ENCODE results near the gene TOMM5.

TOMM5 gene

GRCh38 chr9:37561682-37562081, 30.7 kb downstream of the TOMM5 start:
- DNase-seq: no peak

- no peak for DNase-seq
Observed at GRCh38 chr9:37559855-37560592, 32.4 kb downstream of the TOMM5 start.

GRCh38 chr9:37559125-37559524, 33.3 kb downstream of the TOMM5 start:
- DNase-seq: no peak

GRCh38 chr9:37555786-37556185, 36.6 kb downstream of the TOMM5 start:
- DNase-seq: no peak

GRCh38 chr9:37554318-37554717, 38.1 kb downstream of the TOMM5 start:
- no peak for DNase-seq

- DNase-seq: no peak
Observed at GRCh38 chr9:37551888-37552287, 40.5 kb downstream of the TOMM5 start.

- no peak for DNase-seq
Observed at GRCh38 chr9:37551468-37551867, 40.9 kb downstream of the TOMM5 start.

- no peak for DNase-seq
Observed at GRCh38 chr9:37550781-37551180, 41.6 kb downstream of the TOMM5 start.

GRCh38 chr9:37549527-37549926, 42.9 kb downstream of the TOMM5 start:
- no peak for DNase-seq

GRCh38 chr9:37547328-37547878, 45.0 kb downstream of the TOMM5 start:
- no peak for DNase-seq

GRCh38 chr9:37543468-37543867, 48.9 kb downstream of the TOMM5 start:
- DNase-seq: no peak

- no peak for DNase-seq
Observed at GRCh38 chr9:37542895-37543294, 49.5 kb downstream of the TOMM5 start.

- DNase-seq: no peak
Observed at GRCh38 chr9:37542488-37542887, 49.9 kb downstream of the TOMM5 start.

- DNase-seq: no peak
Observed at GRCh38 chr9:37541465-37541864, 50.9 kb downstream of the TOMM5 start.

- no peak for DNase-seq
Observed at GRCh38 chr9:37540634-37541033, 51.8 kb downstream of the TOMM5 start.

- no peak for DNase-seq
Observed at GRCh38 chr9:37539634-37540033, 52.8 kb downstream of the TOMM5 start.
